Endothelial cell of hepatic sinusoid (primary cell): Measurements from ENCODE around the gene GOLGA3.
"Not testable (repeated sequence)": the region's sequence is repeated elsewhere in the genome, so short reads cannot be mapped to it uniquely, and the experiment has no call there.

Experiments used
- in situ Hi-C: cut with HindIII; loops from 2 replicates; pipeline ENCODE4 v1.10.0; 2017; ENCODE audit warnings: low sequenced_read_pairs

Gene GOLGA3

GRCh38 chr12:132781938-132782337 lies 46.7 kb downstream of the GOLGA3 start:
- in situ Hi-C loops: no loop called here

GRCh38 chr12:132779781-132780353 lies 48.8 kb downstream of the GOLGA3 start:
- in situ Hi-C loops: no loop called here

GRCh38 chr12:132777614-132778013 lies 51.1 kb downstream of the GOLGA3 start:
- in situ Hi-C loops: no loop called here

- in situ Hi-C loops: no loop called here
Measured at GRCh38 chr12:132776816-132777568, 51.7 kb downstream of the GOLGA3 start.

GRCh38 chr12:132776230-132776625 lies 52.4 kb downstream of the GOLGA3 start:
- in situ Hi-C loops: not testable (repeated sequence)

- in situ Hi-C loops: no loop called here
Measured at GRCh38 chr12:132775502-132776229, 53.0 kb downstream of the GOLGA3 start.

GRCh38 chr12:132774646-132775275 lies 53.9 kb downstream of the GOLGA3 start:
- in situ Hi-C loops: no loop called here

- in situ Hi-C loops: no loop called here
Measured at GRCh38 chr12:132774159-132774558, 54.5 kb downstream of the GOLGA3 start.

GRCh38 chr12:132773077-132773955 lies 55.4 kb downstream of the GOLGA3 start:
- in situ Hi-C loops: no loop called here

- in situ Hi-C loops: no loop called here
Measured at GRCh38 chr12:132772606-132773005, 56.1 kb downstream of the GOLGA3 start.

GRCh38 chr12:132771126-132771838 lies 57.4 kb downstream of the GOLGA3 start:
- in situ Hi-C loops: no loop called here

GRCh38 chr12:132766380-132767085 lies 62.1 kb downstream of the GOLGA3 start:
- in situ Hi-C loops: no loop called here

GRCh38 chr12:132765361-132765760 lies 63.3 kb downstream of the GOLGA3 start:
- in situ Hi-C loops: no loop called here

- in situ Hi-C loops: no loop called here
Measured at GRCh38 chr12:132764231-132764630, 64.4 kb downstream of the GOLGA3 start.

- in situ Hi-C loops: no loop called here
Measured at GRCh38 chr12:132761921-132762583, 66.6 kb downstream of the GOLGA3 start.

GRCh38 chr12:132761032-132761920 lies 67.4 kb downstream of the GOLGA3 start, which contains the start of gene ANKLE2:
Gene ANKLE2, minus strand, starts transcription at chr12:132761832. Its CDS starts 34 bp downstream, at chr12:132761798.
- in situ Hi-C loops: no loop called here

- in situ Hi-C loops: no loop called here
Measured at GRCh38 chr12:132759359-132759758, 69.3 kb downstream of the GOLGA3 start.

- in situ Hi-C loops: not testable (repeated sequence)
Measured at GRCh38 chr12:132758825-132759224, 69.8 kb downstream of the GOLGA3 start.
